ENCODE results near the gene ZNF597.

Gene ZNF597

GRCh38 chr16:3454631-3455147 is 11.4 kb upstream of the ZNF597 start:
- FAIRE-seq = no peak

- FAIRE-seq = no peak
These were observed 10.8 kb upstream of the ZNF597 start for GRCh38 chr16:3454093-3454492.

- FAIRE-seq = no peak
These were observed 706 bp upstream of the ZNF597 start for GRCh38 chr16:3444032-3444388.

- peak; percentile 44 for FAIRE-seq
These were observed 3.7 kb downstream of the ZNF597 start for GRCh38 chr16:3439637-3440036.

GRCh38 chr16:3434373-3434772 is 8.9 kb downstream of the ZNF597 start:
- FAIRE-seq = no peak

GRCh38 chr16:3431779-3432219 is 11.5 kb downstream of the ZNF597 start:
- no peak for FAIRE-seq

GRCh38 chr16:3413730-3414379 is 29.4 kb downstream of the ZNF597 start:
- no peak for FAIRE-seq

GRCh38 chr16:3408561-3409197 is 34.6 kb downstream of the ZNF597 start:
- FAIRE-seq = no peak

- FAIRE-seq = no peak
These were observed 41.4 kb downstream of the ZNF597 start for GRCh38 chr16:3401719-3402397.

GRCh38 chr16:3400779-3401688 is 42.3 kb downstream of the ZNF597 start, which contains the start of the genes ZNF174 and ZSCAN32:
ZNF174 (plus strand) TSS chr16:3401215; CDS start chr16:3402005, 790 bp downstream.
ZSCAN32 (minus strand) TSS chr16:3401004; CDS start chr16:3397557, 3,447 bp downstream.
- peak; percentile 96 for FAIRE-seq

GRCh38 chr16:3400446-3400778 is 42.9 kb downstream of the ZNF597 start:
- FAIRE-seq = no peak

GRCh38 chr16:3389663-3390338 is 53.5 kb downstream of the ZNF597 start:
- FAIRE-seq = no peak

GRCh38 chr16:3388325-3388724 is 55.0 kb downstream of the ZNF597 start:
- FAIRE-seq = no peak

GRCh38 chr16:3383045-3383448 is 60.3 kb downstream of the ZNF597 start:
- FAIRE-seq = no peak
